Smooth muscle cell (in vitro differentiated cells): Measurements from ENCODE around the gene CD44. TPM values are rescaled to one million over a fixed set of nuclear protein-coding genes. Genes with fewer than 3 reads are reported as not detected.

Experiments
- DNase-seq: peaks from one replicate; lab custom pipeline; 2025; ENCODE audit not compliant: unreplicated experiment; lab: John Stamatoyannopoulos, UW
- H2AFZ ChIP-seq: fragments of 200-600 bp; sonication (generic); 2 replicates; pipeline ENCODE4 v1.6.0; 2016; ENCODE audit warnings: antibody characterized with exemption, low read depth, mild to moderate bottlenecking
- H3F3A ChIP-seq: fragments of 200-600 bp; sonication (generic); 2 replicates; pipeline ENCODE4 v1.6.0; 2017; ENCODE audit warnings: antibody characterized with exemption, low read depth
- H3K27ac ChIP-seq: fragments of 200-600 bp; sonication (generic); 2 replicates; pipeline ENCODE4 v1.5.1; 2016; ENCODE audit warnings: low read depth, mild to moderate bottlenecking
- H3K27me3 ChIP-seq: fragments of 200-600 bp; sonication (generic); 2 replicates; pipeline ENCODE4 v1.6.1; 2016; ENCODE audit warnings: low read depth, mild to moderate bottlenecking
- H3K36me3 ChIP-seq: fragments of 200-600 bp; sonication (generic); 2 replicates; pipeline ENCODE4 v1.5.1; 2016; ENCODE audit warnings: low read depth
- H3K4me1 ChIP-seq: fragments of 200-600 bp; sonication (generic); 2 replicates; pipeline ENCODE4 v1.5.1; 2016; ENCODE audit warnings: low read depth
- H3K4me2 ChIP-seq: fragments of 200-600 bp; sonication (generic); 2 replicates; pipeline ENCODE4 v1.6.0; 2016; ENCODE audit warnings: mild to moderate bottlenecking
- H3K4me3 ChIP-seq: fragments of 200-600 bp; sonication (generic); 2 replicates; pipeline ENCODE4 v1.5.1; 2016; ENCODE audit warnings: mild to moderate bottlenecking
- H3K79me2 ChIP-seq: fragments of 200-600 bp; sonication (generic); 2 replicates; pipeline ENCODE4 v1.6.0; 2016; ENCODE audit warnings: low read depth, mild to moderate bottlenecking
- H3K9ac ChIP-seq: fragments of 200-600 bp; sonication (generic); 2 replicates; pipeline ENCODE4 v1.6.0; 2016; ENCODE audit warnings: low read depth
- H3K9me3 ChIP-seq: fragments of 200-600 bp; sonication (generic); replicated peaks from 2 replicates; pipeline ENCODE4 v1.5.1; 2016; ENCODE audit warnings: low read depth
- H4K20me1 ChIP-seq: fragments of 200-600 bp; sonication (generic); 2 replicates; pipeline ENCODE4 v1.6.0; 2016; ENCODE audit warnings: low read depth
- CTCF ChIP-seq: fragments of 200-600 bp; sonication (generic); IDR thresholded peaks from 2 replicates; pipeline ENCODE4 v1.5.1; 2017; ENCODE audit warnings: borderline replicate concordance, mild to moderate bottlenecking, antibody characterized with exemption; ENCODE audit not compliant: insufficient read depth, poor library complexity, severe bottlenecking
- WGBS: methylation state at CpG from one replicate; pipeline ENCODE4 v1.1.7; 2016; ENCODE audit warnings: low lambda C conversion rate; 5-methylcytosine and 5-hydroxymethylcytosine counted together
- polyA plus RNA-seq: library from polyadenylated mRNA; unstranded; fragments of >200 nt; fragmentation: Nextera tagmentation; extraction: Ambion mirVana; gene quantifications from 2 replicates; pipeline ENCODE4 v1.2.1, GENCODE V29; 2016
- total RNA-seq: library from RNA; depleted of rRNA; stranded (reverse); fragments of >200 nt; gene quantifications from 2 replicates; pipeline ENCODE4 v1.2.3, GENCODE V29; 2014

CD44 gene
- total and polyA plus RNA-seq, 2 experiments from 2014 or later, result 116 to 248 TPM

- Histone ChIP-seq H2AFZ (no peak overlapping the region), H3K9me3 (no peaks in the 10 kb centered on the region), H3F3A (peaks cover 3% of the 10 kb centered on the region), H4K20me1 (peaks cover 25% of the 10 kb centered on the region), H3K27me3 (no peaks in the 10 kb centered on the region), H3K4me1 (peaks cover 26% of the 10 kb centered on the region), H3K36me3 (no peaks in the 10 kb centered on the region), H3K4me2 (no peak overlapping the region), H3K4me3 (no peak overlapping the region), H3K9ac (no peak overlapping the region), H3K27ac (no peak overlapping the region), H3K79me2 (peaks cover 15% of the 10 kb centered on the region)
- 86% methylated on average over 3 of the region's 3 CpGs for WGBS
- no peak for DNase-seq
- TF ChIP-seq CTCF, result peak; percentile 10
Observed at GRCh38 chr11:35163702-35164496, 24.9 kb downstream of the CD44 start.

- DNase-seq, result no peak
- no peak overlapping the region for H3K9ac ChIP-seq
- H3K4me1 ChIP-seq, result peaks cover 22% of the 10 kb centered on the region
- H2AFZ ChIP-seq, result no peak overlapping the region
- H4K20me1 ChIP-seq, result peaks cover 18% of the 10 kb centered on the region
- H3K27me3 ChIP-seq, result no peaks in the 10 kb centered on the region
- H3F3A ChIP-seq, result peaks cover 3% of the 10 kb centered on the region
- H3K4me3 ChIP-seq, result no peak overlapping the region
- 65% methylated on average over 1 of the region's 1 CpG for WGBS
- H3K27ac ChIP-seq, result peak overlapping the region; percentile 96
- no peaks in the 10 kb centered on the region for H3K9me3 ChIP-seq
- TF ChIP-seq CTCF, result no peak
- no peaks in the 10 kb centered on the region for H3K36me3 ChIP-seq
- peaks cover 10% of the 10 kb centered on the region for H3K79me2 ChIP-seq
- peak overlapping the region; percentile 58 for H3K4me2 ChIP-seq
Observed at GRCh38 chr11:35165030-35165422, 26.1 kb downstream of the CD44 start.

GRCh38 chr11:35165423-35166368 lies 26.7 kb downstream of the CD44 start:
- Histone ChIP-seq H3K27ac (peak overlapping the region; percentile 96), H3K27me3 (no peaks in the 10 kb centered on the region), H3K4me1 (peaks cover 22% of the 10 kb centered on the region), H3K4me2 (peak overlapping the region; percentile 58), H3K79me2 (peaks cover 10% of the 10 kb centered on the region), H3K4me3 (no peak overlapping the region), H2AFZ (no peak overlapping the region), H3K9me3 (no peaks in the 10 kb centered on the region), H3K9ac (peak overlapping the region; percentile 36), H3K36me3 (no peaks in the 10 kb centered on the region), H4K20me1 (peaks cover 18% of the 10 kb centered on the region), H3F3A (peaks cover 3% of the 10 kb centered on the region)
- WGBS, result 38% methylated on average over 8 of the region's 8 CpGs
- TF ChIP-seq CTCF, result no peak
- no peak for DNase-seq
